Femur (tissue), 1 donor: ENCODE results near the gene AP3B2.

Source experiments
- DNase-seq: peaks from one replicate; pipeline ENCODE4 v3.0.0-alpha.2; 2017

Gene AP3B2

DNA sequence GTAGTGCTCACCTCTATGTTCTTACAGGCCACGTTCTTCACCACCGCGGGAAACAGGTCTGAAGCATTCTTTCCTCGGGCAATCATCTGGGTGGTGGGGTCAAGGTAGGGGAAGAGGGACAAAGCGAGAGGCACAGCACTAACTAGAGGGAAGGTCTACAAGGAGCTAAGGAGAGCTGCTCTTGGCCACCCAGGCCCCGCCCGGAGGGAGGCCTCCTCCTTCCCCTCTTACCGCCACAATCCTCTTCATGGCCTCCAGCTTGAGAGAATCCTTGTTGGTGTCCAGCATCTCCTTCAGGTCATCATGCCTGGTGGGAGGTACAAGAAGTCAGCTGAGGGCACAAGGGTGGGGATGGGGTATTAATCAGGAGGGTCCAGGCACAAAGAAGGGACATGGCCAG is 20.5 kb downstream of the AP3B2 start:
- no peak for DNase-seq

DNA sequence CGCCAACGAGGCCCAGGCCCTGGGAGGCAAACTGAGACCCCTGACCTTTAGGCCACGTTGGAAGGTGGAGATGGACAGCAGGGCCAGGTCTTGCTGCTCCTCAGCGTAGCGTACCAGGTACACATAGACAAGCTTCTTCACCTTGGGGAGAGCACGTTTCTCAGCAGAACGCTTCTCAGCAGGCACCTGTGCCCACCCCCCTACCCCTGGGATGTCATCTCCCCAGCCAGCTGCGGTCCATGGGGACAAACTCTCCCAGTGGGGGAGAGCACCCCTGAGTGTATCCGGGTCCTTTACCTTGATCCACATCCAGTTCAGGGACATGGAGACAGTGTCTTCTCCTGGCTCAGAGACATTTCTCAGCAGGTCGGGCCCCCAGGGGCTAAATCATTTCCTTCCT is 21.0 kb downstream of the AP3B2 start:
- no peak for DNase-seq

DNA sequence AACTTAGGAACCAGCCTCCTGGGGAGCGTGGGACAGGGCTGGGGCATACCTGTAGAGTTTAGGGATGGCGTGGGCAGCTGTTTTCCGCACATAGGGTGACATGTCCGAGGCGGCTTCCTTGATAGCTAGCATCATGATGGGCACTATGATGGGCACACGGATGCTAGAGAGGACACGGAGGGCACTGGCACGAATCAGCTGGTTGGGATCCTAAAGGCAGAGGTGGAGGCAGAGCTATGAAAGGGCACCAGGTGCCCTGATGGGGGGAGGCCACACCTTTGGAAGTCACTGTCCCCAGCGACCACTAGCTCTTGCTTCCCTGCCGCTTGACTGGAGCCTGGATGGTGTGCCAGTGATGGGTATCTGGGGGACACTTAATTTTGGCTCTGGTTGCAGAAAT is 28.3 kb downstream of the AP3B2 start:
- DNase-seq: no peak

DNA sequence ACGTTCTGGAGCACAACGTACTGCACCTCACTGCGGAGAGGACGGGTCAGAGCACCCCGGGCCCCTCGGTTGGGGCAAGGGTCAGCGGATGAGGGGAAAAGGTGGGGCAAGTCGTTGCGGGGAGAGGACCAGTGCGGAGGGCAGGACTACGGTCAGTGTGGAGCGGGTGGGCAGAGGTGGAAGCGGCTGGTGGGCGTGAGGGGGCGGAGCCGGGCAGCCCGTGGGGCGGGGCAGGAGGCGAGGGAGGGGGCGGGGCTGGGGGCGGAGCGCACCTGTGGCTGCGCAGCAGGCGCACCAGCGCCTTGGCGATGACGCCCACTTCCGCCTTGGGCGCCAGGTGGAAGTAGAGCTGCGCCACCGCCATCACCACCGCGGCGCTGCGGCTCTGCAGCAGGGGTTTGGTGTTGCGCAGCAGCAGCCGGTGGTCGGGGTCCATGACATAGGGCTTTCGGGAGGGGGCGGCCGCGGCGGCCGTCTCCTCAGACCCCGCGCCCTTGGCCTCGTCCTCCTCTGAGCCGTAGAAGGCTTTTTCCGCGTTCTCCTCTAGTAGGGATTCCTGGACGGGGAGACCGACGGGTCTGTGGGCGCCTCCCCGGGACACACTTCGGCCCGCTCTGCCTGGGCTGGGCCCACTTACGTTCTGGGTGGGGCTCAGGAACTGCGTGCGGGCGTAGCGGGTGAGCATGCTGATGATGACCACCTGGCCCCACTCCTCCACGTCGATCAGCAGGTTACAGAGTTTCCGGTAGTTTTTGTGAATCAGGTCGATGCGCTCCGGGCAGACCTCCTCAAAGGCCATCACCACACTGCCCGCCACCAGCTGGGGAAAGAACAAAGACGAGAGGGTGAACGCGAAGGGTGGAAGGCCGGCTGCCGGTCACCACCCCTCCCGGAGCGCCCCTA is 29.2 kb downstream of the AP3B2 start:
- no peak for DNase-seq

DNA sequence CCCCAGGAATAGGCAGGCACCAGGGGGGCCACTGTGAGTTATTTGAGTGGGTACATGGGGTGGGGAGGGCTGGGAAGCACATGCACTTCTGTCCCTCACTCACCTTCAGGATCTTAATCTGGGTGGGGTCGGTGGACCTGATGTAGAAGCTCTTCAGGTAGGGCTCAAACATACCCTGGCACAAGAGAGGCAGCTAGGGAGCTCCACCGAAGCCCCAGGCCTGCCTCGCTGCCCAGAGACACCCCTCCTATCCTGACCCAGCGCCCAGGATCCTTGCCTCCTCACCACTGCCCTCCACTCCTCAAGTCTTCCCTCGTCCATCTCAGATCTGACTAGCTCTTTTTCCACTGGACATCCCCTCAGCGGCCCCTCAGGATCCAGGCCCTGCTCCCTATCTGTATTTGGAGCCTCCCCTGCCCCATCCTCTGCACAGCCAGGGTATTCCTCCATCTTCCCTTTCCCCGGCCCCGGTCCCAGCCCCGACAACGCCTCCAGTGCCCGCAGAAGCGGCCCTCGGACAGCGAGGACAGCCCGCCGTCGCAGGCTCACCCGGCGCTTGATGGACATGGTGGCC is 30.0 kb downstream of the AP3B2 start:
- DNase-seq: no peak

DNA sequence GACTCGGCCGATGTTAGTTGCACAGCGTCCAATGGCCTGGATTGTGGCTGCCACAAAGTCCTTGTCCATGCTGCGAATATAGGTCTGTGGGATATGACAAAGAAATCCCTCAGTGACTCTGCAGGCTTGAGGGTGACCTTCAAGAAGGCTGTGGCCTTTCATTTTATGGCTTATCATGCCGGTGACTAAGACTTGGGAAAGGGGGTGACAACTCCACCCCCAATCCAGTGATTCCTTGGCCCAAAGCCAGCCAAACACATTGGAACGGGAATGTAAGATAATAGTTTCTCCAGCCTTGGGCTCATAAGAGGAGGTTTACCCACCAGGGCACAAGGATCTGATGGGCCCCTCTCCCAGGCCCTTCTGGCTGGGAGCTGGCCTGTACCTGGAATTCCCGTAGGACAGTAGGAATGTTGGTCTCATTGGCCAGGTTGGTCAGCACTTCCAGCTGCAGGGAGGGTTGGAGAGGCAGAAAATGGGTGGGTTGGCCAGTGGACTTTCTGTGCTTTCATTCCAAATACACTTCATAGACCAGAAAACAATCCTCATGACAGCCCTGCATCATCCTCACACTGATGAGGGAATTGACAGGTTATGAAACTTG is 31.9 kb downstream of the AP3B2 start:
- DNase-seq: no peak

DNA sequence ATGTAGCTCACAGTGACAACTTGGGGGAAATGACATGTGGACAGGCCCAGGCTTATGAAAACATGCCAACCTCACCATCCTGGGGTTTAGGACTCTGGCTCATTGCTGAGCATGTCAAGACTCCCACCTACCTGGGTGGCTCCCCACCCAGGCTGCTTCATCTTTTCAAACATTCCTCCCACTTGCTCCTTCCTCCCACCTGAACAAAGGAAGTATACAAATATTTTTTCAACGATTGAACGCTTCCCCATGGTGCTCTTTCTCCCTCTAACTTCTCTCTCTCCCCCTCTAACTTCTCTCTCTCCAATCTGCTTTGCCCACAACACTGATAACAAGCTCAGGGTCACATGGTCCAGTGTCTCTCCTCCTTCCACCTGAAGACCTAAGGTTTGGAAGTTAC is 34.8 kb downstream of the AP3B2 start:
- DNase-seq: no peak

DNA sequence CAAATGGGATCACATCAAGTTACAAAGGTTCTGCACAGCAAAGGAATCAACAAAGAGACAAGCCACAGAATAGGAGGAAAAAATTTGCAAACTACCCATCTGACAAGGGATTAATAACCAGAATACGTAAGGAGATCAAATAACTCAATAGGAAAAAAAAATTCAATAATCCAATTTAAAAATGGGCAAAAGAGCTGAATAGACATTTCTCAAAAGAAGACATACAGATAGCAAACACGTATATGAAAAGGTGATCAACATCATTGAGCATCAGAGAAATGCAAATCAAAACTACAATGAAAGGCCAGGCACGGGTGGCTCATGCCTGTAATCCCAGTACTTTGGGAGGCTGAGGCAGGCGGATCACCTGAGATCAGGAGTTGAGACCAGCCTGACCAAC is 39.0 kb downstream of the AP3B2 start:
- DNase-seq: no peak

DNA sequence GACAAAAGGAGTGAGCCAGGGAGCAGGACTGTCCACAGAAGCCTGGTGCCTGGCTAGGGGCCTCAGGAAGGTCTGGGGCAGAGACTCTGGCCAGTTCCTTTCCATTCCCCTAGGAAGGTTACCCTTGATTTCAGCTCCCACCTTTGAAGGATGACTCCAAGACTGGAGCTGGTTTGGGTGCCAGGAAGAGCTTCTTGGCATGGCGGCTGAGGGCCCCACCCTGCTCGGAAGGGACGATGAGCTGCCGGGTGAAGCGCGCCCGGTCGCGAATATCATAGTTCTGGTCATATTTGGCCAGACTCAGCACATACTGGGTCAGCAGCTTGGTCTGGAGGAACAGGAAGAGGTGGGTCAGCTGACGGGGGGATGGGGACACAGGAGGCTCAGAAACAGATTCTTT is 43.1 kb downstream of the AP3B2 start:
- no peak for DNase-seq

DNA sequence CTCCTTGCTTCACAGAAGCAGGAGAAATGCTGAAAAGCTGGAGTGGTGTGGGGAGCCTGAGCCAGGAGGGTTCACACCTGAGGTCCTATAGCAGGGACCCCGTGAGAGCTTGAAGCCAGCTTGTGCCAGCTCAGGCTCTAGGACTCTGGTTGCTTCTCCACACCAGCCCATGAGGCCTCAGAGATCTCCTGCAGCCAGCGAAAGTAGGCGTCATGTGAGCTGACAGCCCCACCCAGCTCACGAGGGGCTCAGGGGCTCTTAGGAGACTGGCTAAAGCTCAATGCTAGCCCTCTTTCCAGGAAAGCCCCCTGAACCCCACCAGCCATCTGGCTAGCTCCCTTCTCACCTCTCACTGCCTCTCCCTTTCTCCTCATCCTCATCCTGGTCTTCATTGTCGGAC is 45.7 kb downstream of the AP3B2 start:
- DNase-seq: no peak

DNA sequence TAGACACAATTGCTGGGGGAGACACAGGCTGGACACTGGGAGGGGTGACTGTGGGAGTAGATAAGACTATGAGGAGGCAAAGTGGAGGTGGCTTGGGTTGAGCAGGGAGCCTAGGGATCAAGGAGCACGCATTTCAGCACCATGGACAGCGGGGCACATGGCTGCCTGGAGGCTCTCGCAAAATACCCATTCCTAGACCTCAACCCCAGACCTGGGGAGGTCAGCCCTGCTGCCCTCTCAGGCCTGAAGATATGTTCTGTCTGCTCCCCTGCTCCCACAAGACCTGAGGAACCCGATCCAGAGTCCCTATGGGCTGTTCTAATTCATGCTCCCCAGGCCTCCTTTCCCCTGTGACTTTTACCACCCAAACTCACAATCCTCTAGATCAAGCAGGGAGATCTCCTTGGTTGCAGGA is 46.5 kb downstream of the AP3B2 start:
- peak; percentile 63 for DNase-seq

DNA sequence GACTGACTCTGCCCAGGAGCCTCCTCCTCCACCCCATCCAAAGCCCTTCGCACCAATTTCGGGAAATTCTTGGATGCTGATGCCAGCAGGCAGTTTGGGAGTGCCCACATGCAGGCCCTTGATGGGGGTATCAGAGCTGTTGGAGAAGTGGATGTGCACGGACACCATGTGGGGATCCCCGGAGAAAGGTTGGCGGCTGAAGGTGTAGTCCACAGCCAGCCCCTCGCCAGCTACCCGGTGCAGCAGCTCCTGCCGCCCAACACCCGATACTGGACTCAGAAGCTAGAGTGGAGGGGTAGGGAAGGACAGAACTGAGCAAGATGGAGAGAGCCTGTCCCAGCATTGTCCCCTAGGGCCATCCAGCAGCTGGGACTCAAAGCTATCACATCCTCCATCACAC is 47.0 kb downstream of the AP3B2 start:
- DNase-seq: no peak

DNA sequence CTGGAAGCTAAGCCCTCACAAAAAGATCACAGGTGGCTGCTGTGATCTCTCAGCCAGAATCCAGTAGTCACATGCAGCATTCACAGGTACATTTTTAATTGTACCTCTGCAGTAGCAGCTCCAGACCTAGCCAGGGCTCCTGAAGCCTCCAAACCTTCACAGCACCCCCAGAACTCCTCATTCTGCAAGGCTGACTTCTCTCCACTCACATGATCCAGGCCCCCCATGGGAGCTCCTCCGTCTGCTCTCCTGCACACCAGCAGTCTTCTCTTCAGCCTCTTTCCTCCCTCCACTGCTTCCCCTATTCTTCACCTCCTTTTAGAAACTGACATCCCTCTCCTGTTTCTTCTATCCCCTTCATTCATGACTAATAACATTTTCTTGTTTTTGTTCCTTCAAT is 49.3 kb downstream of the AP3B2 start:
- DNase-seq: no peak

DNA sequence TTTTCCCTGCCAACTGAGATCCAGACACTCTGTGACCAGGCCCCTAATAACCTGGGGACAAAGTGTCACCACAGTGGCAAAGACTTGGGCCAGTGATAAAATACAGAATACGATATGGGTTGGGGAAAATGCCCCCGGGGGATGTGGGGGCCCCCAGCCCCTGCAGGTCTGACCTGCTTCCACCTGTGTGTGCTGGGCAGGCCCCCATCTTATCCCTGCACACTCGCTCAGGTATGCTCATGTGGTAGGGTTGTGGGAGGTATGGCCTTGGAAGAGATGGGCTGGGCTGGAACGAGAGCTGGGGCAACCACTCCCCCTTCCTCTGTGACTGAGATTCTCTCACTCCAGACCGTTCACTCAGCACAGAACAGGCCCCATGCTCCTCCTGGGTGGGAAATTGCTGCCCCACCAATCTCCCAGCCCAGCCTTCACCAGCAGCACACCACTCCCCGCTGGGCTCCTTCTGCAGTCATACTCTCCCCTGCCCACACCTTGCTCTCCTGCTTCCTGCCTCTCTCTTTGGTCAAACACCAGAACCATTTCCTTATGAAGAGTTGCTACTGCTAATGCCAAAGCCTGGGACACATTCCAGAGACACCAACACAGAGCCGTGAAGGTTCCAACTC is 52.9 kb downstream of the AP3B2 start:
- no peak for DNase-seq

DNA sequence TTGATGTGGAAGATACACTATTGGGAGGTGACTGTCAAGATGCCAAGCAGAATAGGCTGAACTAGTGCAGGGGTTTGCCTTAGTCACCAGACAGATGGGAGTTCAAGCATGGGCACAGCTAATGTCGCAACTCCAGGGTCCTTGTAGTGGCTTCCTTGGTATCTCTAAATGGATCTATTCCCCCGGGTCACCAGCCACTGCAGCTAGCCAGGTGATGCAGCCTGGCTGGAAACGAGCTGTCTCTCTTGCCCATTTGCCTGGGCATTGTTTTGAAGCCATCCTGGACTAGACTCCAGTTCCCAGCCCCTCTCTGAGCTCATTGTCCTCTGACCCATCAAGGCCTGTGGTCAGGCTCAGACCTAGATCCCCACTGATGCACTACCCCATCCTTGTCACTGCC is 54.1 kb downstream of the AP3B2 start:
- DNase-seq: no peak

DNA sequence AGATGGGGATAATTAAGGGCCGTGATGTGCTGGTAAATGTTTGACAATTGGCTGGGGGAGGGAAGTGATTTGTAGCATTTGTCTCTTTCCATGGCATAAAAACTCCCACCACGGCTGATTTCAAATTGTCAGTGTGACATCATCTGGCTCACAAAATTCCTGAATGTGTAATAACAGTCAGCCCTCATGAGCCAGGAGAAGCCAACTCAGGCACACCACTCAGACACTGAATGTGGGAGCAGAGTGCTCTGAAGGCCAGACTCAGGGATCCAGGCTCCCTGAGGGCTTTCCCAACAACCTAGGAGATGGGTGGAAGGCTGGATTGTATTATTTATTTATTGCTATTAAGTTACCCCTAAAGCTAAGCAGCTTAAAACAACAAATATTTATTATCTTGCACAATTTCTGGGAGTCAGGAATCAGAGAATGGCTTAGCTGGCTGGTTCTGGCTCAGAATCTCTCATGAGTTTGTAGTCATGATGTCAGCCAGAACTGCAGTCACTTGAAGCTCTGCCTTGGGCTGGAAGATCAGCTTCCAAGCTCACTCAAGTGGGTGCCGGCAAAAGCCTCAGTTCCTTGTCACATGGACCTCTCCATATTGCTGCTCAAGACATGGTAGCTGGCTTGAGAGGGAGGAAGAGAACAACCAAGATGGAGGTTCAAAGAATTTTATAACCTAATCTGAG is 56.0 kb downstream of the AP3B2 start:
- DNase-seq: no peak

DNA sequence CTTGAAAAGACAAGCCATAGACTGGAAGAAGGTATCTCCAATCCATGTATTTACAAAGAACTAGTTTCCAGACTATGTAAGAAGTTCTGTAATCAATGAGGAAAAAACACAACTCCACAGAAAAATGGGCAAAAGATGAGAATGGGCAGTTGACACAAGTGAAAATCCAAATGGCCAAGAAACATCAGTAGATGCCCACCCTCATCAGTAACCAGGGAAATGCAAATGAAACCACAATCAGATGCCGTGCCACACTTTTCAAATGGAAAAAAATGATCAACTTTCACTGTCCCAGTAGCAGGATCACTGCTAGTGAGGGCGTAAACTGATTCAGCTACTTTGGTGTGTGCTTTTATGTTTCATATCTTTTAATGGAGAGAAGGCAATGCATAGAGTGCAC is 58.0 kb downstream of the AP3B2 start:
- DNase-seq: no peak

DNA sequence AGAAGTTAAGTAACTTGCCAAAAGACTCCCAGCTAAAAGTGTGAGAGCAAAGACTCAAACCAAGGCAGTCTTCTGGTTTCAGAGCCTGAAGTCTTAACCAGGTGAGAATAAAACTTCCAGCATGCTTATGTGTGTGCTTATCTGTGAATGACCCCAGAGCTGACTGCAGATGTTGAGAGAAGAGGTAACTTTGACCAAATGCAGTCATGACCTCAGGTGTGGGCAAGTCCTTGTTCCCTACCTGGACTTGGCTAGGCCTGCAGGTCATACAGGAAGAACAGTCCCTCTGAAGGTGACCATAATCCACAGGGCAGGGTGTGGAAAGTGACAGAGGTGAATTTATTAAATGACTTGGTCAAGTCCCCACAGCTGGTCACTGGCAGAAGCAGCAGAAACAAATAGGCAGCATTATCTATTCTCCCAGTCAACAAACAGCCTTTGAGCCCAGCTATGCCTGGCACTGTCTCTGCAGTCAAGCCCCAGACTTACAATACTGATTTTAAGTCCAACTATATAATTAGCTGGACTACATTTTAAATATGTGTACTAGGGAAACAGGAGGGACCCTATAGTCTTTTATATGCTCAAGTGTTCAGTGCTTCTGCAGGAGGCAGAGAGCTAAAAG is 59.5 kb downstream of the AP3B2 start:
- no peak for DNase-seq

DNA sequence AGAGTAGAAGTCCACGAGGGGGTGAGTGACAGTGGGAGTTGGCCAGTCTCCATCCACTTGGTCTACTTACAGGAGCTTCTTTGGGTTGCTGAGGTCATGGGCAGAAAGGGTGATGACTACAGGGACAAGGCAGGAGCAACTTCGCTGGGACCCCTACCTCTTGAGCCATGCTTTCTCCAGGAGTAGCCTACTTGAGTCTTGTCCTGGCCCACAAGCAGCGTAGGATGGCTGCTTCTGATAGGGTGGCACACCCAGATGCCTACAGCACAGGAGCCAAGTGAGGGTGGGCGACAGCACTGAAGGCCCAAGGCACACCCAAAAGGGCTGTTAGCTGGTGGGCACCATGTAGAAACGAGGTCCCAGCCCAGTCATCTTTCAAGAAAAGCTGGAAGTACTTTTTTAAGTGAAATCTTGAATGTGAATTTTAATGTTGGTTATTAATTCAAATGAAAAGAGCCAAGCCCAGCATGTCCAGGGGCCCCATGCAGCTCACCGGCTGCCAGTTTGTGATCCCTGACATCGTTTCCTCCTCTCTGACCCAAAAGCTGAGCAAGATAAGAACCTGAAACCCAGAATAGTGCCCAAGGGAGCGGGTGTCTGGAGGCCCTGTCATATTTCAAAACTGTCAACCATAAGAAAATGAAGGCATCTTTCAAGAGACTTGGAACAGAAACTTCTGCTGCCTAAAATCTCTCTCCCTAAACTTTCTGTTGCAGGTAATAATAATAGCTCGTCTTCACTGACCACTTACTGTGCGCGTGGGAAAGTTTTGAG is 60.3 kb downstream of the AP3B2 start:
- DNase-seq: no peak

DNA sequence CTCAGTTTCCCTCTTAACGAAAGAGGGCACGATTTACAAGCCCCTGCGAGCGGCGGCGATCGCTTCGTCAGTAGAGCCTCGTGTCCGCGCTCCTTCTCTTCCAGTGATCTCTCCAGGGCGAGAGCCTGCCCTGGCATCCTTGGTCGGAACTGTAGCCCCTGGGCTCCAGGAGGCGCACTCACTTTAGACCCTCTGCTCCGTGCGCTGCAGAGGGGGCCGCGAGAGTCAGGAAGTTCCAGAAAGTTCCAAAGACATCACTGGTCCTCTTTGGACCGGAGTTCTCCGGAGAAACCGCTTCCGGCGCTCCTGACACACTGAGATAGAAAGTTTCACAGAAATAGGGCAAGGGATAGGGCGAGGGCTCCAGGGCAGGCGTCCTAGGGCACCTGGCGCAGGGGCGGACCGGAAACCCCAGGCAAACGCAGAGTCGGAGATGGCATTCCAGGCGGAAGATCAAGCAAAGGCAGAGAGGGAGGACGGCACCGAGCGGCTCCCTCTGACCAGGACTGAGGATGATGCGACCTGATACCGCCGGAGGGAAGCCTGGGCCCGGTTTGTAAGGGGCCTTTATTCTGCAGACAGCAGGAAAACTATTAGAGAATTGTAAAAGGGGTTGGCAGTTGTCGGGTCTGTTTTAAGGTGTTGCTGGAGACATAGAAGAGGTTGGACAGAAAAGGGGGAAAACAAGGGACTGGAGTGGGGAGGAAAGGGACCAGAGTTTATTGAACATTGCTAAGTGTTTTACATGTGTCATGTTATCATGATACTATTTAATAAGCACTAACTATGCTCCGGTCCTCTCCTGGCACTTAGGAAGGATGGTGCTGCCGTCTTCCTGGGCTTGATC is 61.2 kb downstream of the AP3B2 start:
- no peak for DNase-seq

DNA sequence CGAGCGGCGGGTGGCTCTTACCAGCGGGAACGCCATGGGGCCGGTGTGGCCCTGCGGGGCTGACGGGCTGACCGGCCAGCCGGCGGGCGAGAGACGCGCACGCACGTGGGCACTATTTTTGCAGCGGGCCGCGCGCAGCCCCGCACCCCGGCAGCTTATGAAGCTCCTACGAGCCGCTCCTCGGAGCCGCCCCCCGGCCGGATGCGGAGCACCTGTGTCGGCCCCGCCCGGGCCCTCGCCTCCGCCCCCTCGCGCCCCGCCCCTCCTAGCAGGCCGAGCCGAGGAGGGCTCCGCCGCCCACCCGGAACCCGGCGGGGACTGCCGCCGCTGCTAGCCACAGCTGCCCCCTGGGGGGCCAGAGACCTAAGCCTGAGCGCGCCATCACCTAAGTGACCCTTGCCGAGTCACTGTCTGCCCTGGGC is 61.8 kb downstream of the AP3B2 start:
- no peak for DNase-seq
